PFSK-1 (cell line): ENCODE data around the gene NFIC.

Experiments used
- POLR2AphosphoS5 ChIP-seq: IDR thresholded peaks from 2 replicates; pipeline ENCODE4 v1.6.1; 2012; ENCODE audit warnings: low read depth, mild to moderate bottlenecking, control low read depth, low read length, moderate library complexity
- SIN3A ChIP-seq: IDR thresholded peaks from 2 replicates; pipeline ENCODE4 v1.6.1; 2012; ENCODE audit warnings: mild to moderate bottlenecking, low read length, moderate library complexity, borderline replicate concordance; ENCODE audit not compliant: insufficient read depth
- TAF1 ChIP-seq: IDR thresholded peaks from 2 replicates; pipeline ENCODE4 v1.6.1; 2012; ENCODE audit warnings: low read length, control low read depth, borderline replicate concordance; ENCODE audit not compliant: insufficient read depth
- TF ChIP-seq, protein P1 (sequence below), 2 experiments: IDR thresholded peaks; 2 replicates each; pipeline versions ENCODE4 v1.6.1 to v1.8.0; 2011 to 2012; ENCODE audit warnings: low read depth in 2 of 2, low read length in 2 of 2, control low read depth in 1 of 2, inconsistent platforms in 1 of 2, mild to moderate bottlenecking in 1 of 2, moderate library complexity in 1 of 2; ENCODE audit not compliant: insufficient read depth in 1 of 2

- TF ChIP-seq, protein P1, sequence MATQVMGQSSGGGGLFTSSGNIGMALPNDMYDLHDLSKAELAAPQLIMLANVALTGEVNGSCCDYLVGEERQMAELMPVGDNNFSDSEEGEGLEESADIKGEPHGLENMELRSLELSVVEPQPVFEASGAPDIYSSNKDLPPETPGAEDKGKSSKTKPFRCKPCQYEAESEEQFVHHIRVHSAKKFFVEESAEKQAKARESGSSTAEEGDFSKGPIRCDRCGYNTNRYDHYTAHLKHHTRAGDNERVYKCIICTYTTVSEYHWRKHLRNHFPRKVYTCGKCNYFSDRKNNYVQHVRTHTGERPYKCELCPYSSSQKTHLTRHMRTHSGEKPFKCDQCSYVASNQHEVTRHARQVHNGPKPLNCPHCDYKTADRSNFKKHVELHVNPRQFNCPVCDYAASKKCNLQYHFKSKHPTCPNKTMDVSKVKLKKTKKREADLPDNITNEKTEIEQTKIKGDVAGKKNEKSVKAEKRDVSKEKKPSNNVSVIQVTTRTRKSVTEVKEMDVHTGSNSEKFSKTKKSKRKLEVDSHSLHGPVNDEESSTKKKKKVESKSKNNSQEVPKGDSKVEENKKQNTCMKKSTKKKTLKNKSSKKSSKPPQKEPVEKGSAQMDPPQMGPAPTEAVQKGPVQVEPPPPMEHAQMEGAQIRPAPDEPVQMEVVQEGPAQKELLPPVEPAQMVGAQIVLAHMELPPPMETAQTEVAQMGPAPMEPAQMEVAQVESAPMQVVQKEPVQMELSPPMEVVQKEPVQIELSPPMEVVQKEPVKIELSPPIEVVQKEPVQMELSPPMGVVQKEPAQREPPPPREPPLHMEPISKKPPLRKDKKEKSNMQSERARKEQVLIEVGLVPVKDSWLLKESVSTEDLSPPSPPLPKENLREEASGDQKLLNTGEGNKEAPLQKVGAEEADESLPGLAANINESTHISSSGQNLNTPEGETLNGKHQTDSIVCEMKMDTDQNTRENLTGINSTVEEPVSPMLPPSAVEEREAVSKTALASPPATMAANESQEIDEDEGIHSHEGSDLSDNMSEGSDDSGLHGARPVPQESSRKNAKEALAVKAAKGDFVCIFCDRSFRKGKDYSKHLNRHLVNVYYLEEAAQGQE (IDR thresholded peaks at IDR 0.05; ENCODE audit: insufficient read depth in 1 of 2, low read depth in 2 of 2, low read length in 2 of 2) = no peak
- no peak for TF ChIP-seq TAF1
- no peak for TF ChIP-seq SIN3A
- no peak for TF ChIP-seq POLR2AphosphoS5
These were observed 128.2 kb downstream of the NFIC start for GRCh38 chr19:3494559-3494958.
